ENCODE results near the gene PDE4B.

PDE4B gene

GRCh38 chr1:65825741-65826140, 33.0 kb downstream of the PDE4B start:
- Histone ChIP-seq H3K9me3 (ENCODE audit: insufficient read depth, low read depth, low read length) (no peaks in the 10 kb centered on the region), H3K4me1 (ENCODE audit: insufficient read depth, low read length, poor library complexity, severe bottlenecking) (peaks cover 7% of the 10 kb centered on the region), H3K4me3 (ENCODE audit: low read length, poor library complexity, severe bottlenecking) (no peak overlapping the region), H3K36me3 (ENCODE audit: insufficient read depth, low read length) (no peaks in the 10 kb centered on the region), H2AFZ (ENCODE audit: low read length) (no peak overlapping the region), H3K9ac (ENCODE audit: low read depth, low read length, poor library complexity, severe bottlenecking) (no peak overlapping the region), H3K4me2 (ENCODE audit: low read depth, low read length, poor library complexity, severe bottlenecking) (no peak overlapping the region), H3K27me3 (ENCODE audit: insufficient read depth, low read length, poor library complexity, severe bottlenecking) (no peaks in the 10 kb centered on the region), H3K79me2 (ENCODE audit: insufficient read depth, low read length) (no peaks in the 10 kb centered on the region), H3K9me2 (replicated peaks; ENCODE audit: low read depth, low read length) (no peaks in the 10 kb centered on the region), H4K20me1 (ENCODE audit: insufficient read depth, low read length, poor library complexity, severe bottlenecking) (no peaks in the 10 kb centered on the region), H3F3A (ENCODE audit: low read depth) (no peaks in the 10 kb centered on the region)
- TF ChIP-seq EZH2phosphoT487 (IDR thresholded peaks at IDR 0.05; ENCODE audit: borderline replicate concordance): no peak

- peaks cover 7% of the 10 kb centered on the region for H3K4me1 ChIP-seq (ENCODE audit: insufficient read depth, low read length, poor library complexity, severe bottlenecking)
- no peaks in the 10 kb centered on the region for H3K79me2 ChIP-seq (ENCODE audit: insufficient read depth, low read length)
- H3F3A ChIP-seq (ENCODE audit: low read depth): no peaks in the 10 kb centered on the region
- H2AFZ ChIP-seq (ENCODE audit: low read length): no peak overlapping the region
- H4K20me1 ChIP-seq (ENCODE audit: insufficient read depth, low read length, poor library complexity, severe bottlenecking): no peaks in the 10 kb centered on the region
- H3K9me3 ChIP-seq (ENCODE audit: insufficient read depth, low read depth, low read length): no peaks in the 10 kb centered on the region
- H3K36me3 ChIP-seq (ENCODE audit: insufficient read depth, low read length): no peaks in the 10 kb centered on the region
- no peak overlapping the region for H3K9ac ChIP-seq (ENCODE audit: low read depth, low read length, poor library complexity, severe bottlenecking)
- TF ChIP-seq EZH2phosphoT487 (IDR thresholded peaks at IDR 0.05; ENCODE audit: borderline replicate concordance) (no peak), CTCF (conservative IDR thresholded peaks at IDR 0.05; ENCODE audit: low read length) (no peak)
- H3K4me2 ChIP-seq (ENCODE audit: low read depth, low read length, poor library complexity, severe bottlenecking): no peak overlapping the region
- no peak overlapping the region for H3K4me3 ChIP-seq (ENCODE audit: low read length, poor library complexity, severe bottlenecking)
- H3K9me2 ChIP-seq (replicated peaks; ENCODE audit: low read depth, low read length): no peaks in the 10 kb centered on the region
- no peaks in the 10 kb centered on the region for H3K27me3 ChIP-seq (ENCODE audit: insufficient read depth, low read length, poor library complexity, severe bottlenecking)
Measured at GRCh38 chr1:65826782-65827181, 34.1 kb downstream of the PDE4B start.

GRCh38 chr1:65827346-65827745, 34.7 kb downstream of the PDE4B start:
- no peaks in the 10 kb centered on the region for H3K27me3 ChIP-seq (ENCODE audit: insufficient read depth, low read length, poor library complexity, severe bottlenecking)
- H2AFZ ChIP-seq (ENCODE audit: low read length): no peak overlapping the region
- H3K4me1 ChIP-seq (ENCODE audit: insufficient read depth, low read length, poor library complexity, severe bottlenecking): peaks cover 7% of the 10 kb centered on the region
- no peaks in the 10 kb centered on the region for H3K36me3 ChIP-seq (ENCODE audit: insufficient read depth, low read length)
- H3K4me2 ChIP-seq (ENCODE audit: low read depth, low read length, poor library complexity, severe bottlenecking): no peak overlapping the region
- H3K4me3 ChIP-seq (ENCODE audit: low read length, poor library complexity, severe bottlenecking): no peak overlapping the region
- H4K20me1 ChIP-seq (ENCODE audit: insufficient read depth, low read length, poor library complexity, severe bottlenecking): no peaks in the 10 kb centered on the region
- H3F3A ChIP-seq (ENCODE audit: low read depth): no peaks in the 10 kb centered on the region
- TF ChIP-seq EZH2phosphoT487 (IDR thresholded peaks at IDR 0.05; ENCODE audit: borderline replicate concordance): no peak
- no peak for TF ChIP-seq CTCF (conservative IDR thresholded peaks at IDR 0.05; ENCODE audit: low read length)
- no peaks in the 10 kb centered on the region for H3K9me3 ChIP-seq (ENCODE audit: insufficient read depth, low read depth, low read length)
- H3K9me2 ChIP-seq (replicated peaks; ENCODE audit: low read depth, low read length): no peaks in the 10 kb centered on the region
- H3K9ac ChIP-seq (ENCODE audit: low read depth, low read length, poor library complexity, severe bottlenecking): no peak overlapping the region
- no peaks in the 10 kb centered on the region for H3K79me2 ChIP-seq (ENCODE audit: insufficient read depth, low read length)

- no peaks in the 10 kb centered on the region for H4K20me1 ChIP-seq (ENCODE audit: insufficient read depth, low read length, poor library complexity, severe bottlenecking)
- H3F3A ChIP-seq (ENCODE audit: low read depth): no peaks in the 10 kb centered on the region
- no peaks in the 10 kb centered on the region for H3K9me2 ChIP-seq (replicated peaks; ENCODE audit: low read depth, low read length)
- no peak overlapping the region for H3K4me2 ChIP-seq (ENCODE audit: low read depth, low read length, poor library complexity, severe bottlenecking)
- H3K36me3 ChIP-seq (ENCODE audit: insufficient read depth, low read length): no peaks in the 10 kb centered on the region
- H3K4me1 ChIP-seq (ENCODE audit: insufficient read depth, low read length, poor library complexity, severe bottlenecking): peaks cover 7% of the 10 kb centered on the region
- peak overlapping the region; percentile 24; the same call in 1 of the 2 replicates for H2AFZ ChIP-seq (ENCODE audit: low read length)
- H3K27me3 ChIP-seq (ENCODE audit: insufficient read depth, low read length, poor library complexity, severe bottlenecking): no peaks in the 10 kb centered on the region
- no peak overlapping the region for H3K9ac ChIP-seq (ENCODE audit: low read depth, low read length, poor library complexity, severe bottlenecking)
- no peak overlapping the region for H3K4me3 ChIP-seq (ENCODE audit: low read length, poor library complexity, severe bottlenecking)
- no peaks in the 10 kb centered on the region for H3K9me3 ChIP-seq (ENCODE audit: insufficient read depth, low read depth, low read length)
- no peaks in the 10 kb centered on the region for H3K79me2 ChIP-seq (ENCODE audit: insufficient read depth, low read length)
- TF ChIP-seq EZH2phosphoT487 (IDR thresholded peaks at IDR 0.05; ENCODE audit: borderline replicate concordance) (no peak), CTCF (conservative IDR thresholded peaks at IDR 0.05; ENCODE audit: low read length) (no peak)
Measured at GRCh38 chr1:65830306-65830705, 37.6 kb downstream of the PDE4B start.

Measured in Loucy (cell line).